Measurements from ENCODE around the gene CCDC85B. TPM values are rescaled to one million over a fixed set of nuclear protein-coding genes. Genes with fewer than 3 reads are reported as not detected.

Gene CCDC85B
- total and polyA plus RNA-seq, 10 donors = 38.7 to 131 (median 51.3) TPM

- DNase-seq = peak; percentile 78
- TF ChIP-seq POLR2AphosphoS5 (IDR thresholded peaks at IDR 0.05) = peak in 2 of 3 donors; percentile 60 to 78
- no peak for TF ChIP-seq CTCF (IDR thresholded peaks at IDR 0.05 in 8 of 11, conservative IDR thresholded peaks at IDR 0.05 in 3 of 11)
- no peak for TF ChIP-seq POLR2A (IDR thresholded peaks at IDR 0.05)
- Histone ChIP-seq H3K27me3 (replicated peaks in 1 of 7) (peaks cover 0 to 11% (median 0%) of the 10 kb centered on the region in 7 donors), H3K4me3 (no peak overlapping the region), H3K9me3 (no peaks in the 10 kb centered on the region), H3K27ac (no peak overlapping the region), H3K4me1 (peaks cover 11 to 75% (median 42%) of the 10 kb centered on the region in 6 donors), H3K36me3 (peaks cover 5 to 53% (median 42%) of the 10 kb centered on the region in 6 donors)
- intact Hi-C loops (cut with DNase I; ENCODE audit: low total_unique reads) = no loop called here
- 89 to 95% (median 91%) methylated on average over 13 to 19 of the region's 19 CpGs for WGBS, 5 donors
These were observed 22.3 kb upstream of the CCDC85B start for GRCh38 chr11:65868076-65868667.

- TF ChIP-seq CTCF (IDR thresholded peaks at IDR 0.05 in 8 of 11, conservative IDR thresholded peaks at IDR 0.05 in 3 of 11) (no peak), POLR2AphosphoS5 (IDR thresholded peaks at IDR 0.05) (no peak), POLR2A (IDR thresholded peaks at IDR 0.05) (no peak)
- H3K27ac ChIP-seq = no peak overlapping the region
- H3K36me3 ChIP-seq = peaks cover 2 to 46% (median 35%) of the 10 kb centered on the region in 6 donors
- peaks cover 14 to 76% (median 46%) of the 10 kb centered on the region in 6 donors for H3K4me1 ChIP-seq
- no peak for DNase-seq
- H3K4me3 ChIP-seq = no peak overlapping the region
- intact Hi-C loops (cut with DNase I; ENCODE audit: low total_unique reads) = no loop called here
- H3K27me3 ChIP-seq (replicated peaks in 1 of 7) = peaks cover 0 to 11% (median 0%) of the 10 kb centered on the region in 7 donors
- WGBS, 5 donors = 79 to 95% (median 93%) methylated on average over 3 of the region's 3 CpGs
- H3K9me3 ChIP-seq = no peaks in the 10 kb centered on the region
These were observed 21.6 kb upstream of the CCDC85B start for GRCh38 chr11:65868907-65869306.

- DNase-seq = peak; percentile 69
- peaks cover 16 to 78% (median 48%) of the 10 kb centered on the region in 6 donors for H3K4me1 ChIP-seq
- intact Hi-C loops (cut with DNase I; ENCODE audit: low total_unique reads) = no loop called here
- peaks cover 0 to 37% (median 26%) of the 10 kb centered on the region in 6 donors for H3K36me3 ChIP-seq
- no peaks in the 10 kb centered on the region for H3K9me3 ChIP-seq
- 77 to 85% (median 79%) methylated on average over 19 to 24 of the region's 24 CpGs for WGBS, 5 donors
- peaks cover 0 to 11% (median 0%) of the 10 kb centered on the region in 7 donors for H3K27me3 ChIP-seq (replicated peaks in 1 of 7)
- peak overlapping the region in 5 of 8 donors; percentile 82 to 91 (median 85) for H3K27ac ChIP-seq
- TF ChIP-seq CTCF (IDR thresholded peaks at IDR 0.05 in 8 of 11, conservative IDR thresholded peaks at IDR 0.05 in 3 of 11) (no peak), POLR2A (IDR thresholded peaks at IDR 0.05) (no peak), POLR2AphosphoS5 (IDR thresholded peaks at IDR 0.05) (peak; percentile 53 to 72 (median 56))
- no peak overlapping the region for H3K4me3 ChIP-seq
These were observed 20.7 kb upstream of the CCDC85B start for GRCh38 chr11:65869643-65870306.

- WGBS, 5 donors = 40 to 54% (median 52%) methylated on average over 8 to 11 of the region's 11 CpGs
- peak overlapping the region in 6 of 8 donors; percentile 81 to 91 (median 84) for H3K27ac ChIP-seq
- H3K4me3 ChIP-seq = no peak overlapping the region
- intact Hi-C loops (cut with DNase I; ENCODE audit: low total_unique reads) = no loop called here
- peaks cover 16 to 78% (median 48%) of the 10 kb centered on the region in 6 donors for H3K4me1 ChIP-seq
- H3K27me3 ChIP-seq (replicated peaks in 1 of 7) = peaks cover 0 to 11% (median 0%) of the 10 kb centered on the region in 7 donors
- peak; percentile 80 for DNase-seq
- TF ChIP-seq POLR2AphosphoS5 (IDR thresholded peaks at IDR 0.05) = peak in 1 of 3 donors; percentile 24
- no peak for TF ChIP-seq POLR2A (IDR thresholded peaks at IDR 0.05)
- H3K9me3 ChIP-seq = no peaks in the 10 kb centered on the region
- H3K36me3 ChIP-seq = peaks cover 0 to 32% (median 21%) of the 10 kb centered on the region in 6 donors
These were observed 20.2 kb upstream of the CCDC85B start for GRCh38 chr11:65870307-65870658.

Data from spleen (tissue), 11 donors.